K562 (cell line): Measurements from ENCODE around the gene RFPL2. TPM values are rescaled to one million over a fixed set of nuclear protein-coding genes. Genes with fewer than 3 reads are reported as not detected.

Source experiments
- ATAC-seq: fragments of 200-7000 bp; cut with Tn5 transposase; 3 replicates; pipeline ENCODE4 v1.9.1; 2020; ENCODE audit warnings: moderate library complexity
- BruUV-seq: library from RNA; stranded (reverse); fragments of 400-500 nt; replicated peaks from 2 replicates; lab custom pipeline; 2021; lab: Mats Ljungman, UMichigan
- CTCF ChIA-PET: fragments of 300-600 bp; formaldehyde crosslinking; extraction: SDS; loops from one replicate; lab custom pipeline; 2021; ENCODE audit warnings: low intra/inter-chr PET ratio; lab: Yijun Ruan, JAX
- POLR2A ChIA-PET: fragments of 300-600, 350-650 bp; sonication (Branson Sonifier 250); formaldehyde crosslinking; extraction: SDS; loops from one replicate; lab custom pipeline; 2021; ENCODE audit warnings: antibody characterized with exemption, inconsistent platforms; lab: Yijun Ruan, JAX
- DNase-seq, 4 experiments: peaks; one replicate each; pipeline versions ENCODE4 v3.0.0 to v3.0.0-alpha.2; 2011 to 2018; ENCODE audit warnings: low spot score in 3 of 4, mixed read lengths in 3 of 4; ENCODE audit errors: extremely low read depth in 1 of 4
- FAIRE-seq: peaks from 2 replicates; lab custom pipeline; 2011; peaks lifted over from hg19 to GRCh38; lab: Jason Lieb, UNC
- H2AFZ ChIP-seq: 2 replicates; pipeline ENCODE4 v1.6.0; 2011; ENCODE audit warnings: low read depth, low read length, control low read depth, inconsistent platforms
- H3K27ac ChIP-seq: fragments of 200-600 bp; 3 replicates; pipeline ENCODE4 v1.8.0; 2011; ENCODE audit warnings: low read depth, mild to moderate bottlenecking, control low read depth, inconsistent platforms, low read length, moderate library complexity, mixed read lengths; ENCODE audit errors: extremely low read depth
- H3K27me3 ChIP-seq, 2 experiments: fragments of 300-600 bp in 1 of 2; 2 replicates in 1 of 2; 3 replicates in 1 of 2; pipeline versions ENCODE4 v1.6.0 to v1.8.0; 2011; ENCODE audit warnings: inconsistent platforms in 2 of 2, low read length in 2 of 2, mild to moderate bottlenecking in 1 of 2, mixed read lengths in 1 of 2, moderate library complexity in 1 of 2; ENCODE audit not compliant: control insufficient read depth in 2 of 2, insufficient read depth in 2 of 2
- H3K36me3 ChIP-seq: fragments of 300-600 bp; 3 replicates; pipeline ENCODE4 v1.8.0; 2011; ENCODE audit warnings: mild to moderate bottlenecking, low read length, inconsistent platforms; ENCODE audit not compliant: control insufficient read depth, insufficient read depth
- H3K4me1 ChIP-seq, 2 experiments: fragments of 200-600 bp in 1 of 2; replicated peaks in 1 of 2; 2 replicates in 1 of 2; 3 replicates in 1 of 2; pipeline versions ENCODE4 v1.5.1 to v1.8.0; 2011; ENCODE audit warnings: inconsistent platforms in 2 of 2, low read length in 2 of 2, mild to moderate bottlenecking in 1 of 2, mixed read lengths in 1 of 2, moderate library complexity in 1 of 2; ENCODE audit not compliant: control insufficient read depth in 2 of 2, insufficient read depth in 2 of 2
- H3K4me2 ChIP-seq: 2 replicates; pipeline ENCODE4 v1.6.1; 2011; ENCODE audit warnings: low read length, control low read depth, inconsistent platforms, mixed read lengths; ENCODE audit not compliant: insufficient read depth
- H3K4me3 ChIP-seq: fragments of 200-600 bp; sonication (generic), shearing (Covaris generic); 2 replicates; pipeline ENCODE4 v1.5.1; 2016; ENCODE audit warnings: control low read depth, inconsistent platforms
- H3K79me2 ChIP-seq: fragments of 200-600 bp; 3 replicates; pipeline ENCODE4 v1.8.0; 2011; ENCODE audit warnings: low read length, inconsistent platforms; ENCODE audit not compliant: control insufficient read depth, insufficient read depth
- H3K9ac ChIP-seq, 2 experiments: 2 replicates each; pipeline versions ENCODE4 v1.6.0 to v1.6.1; 2011; ENCODE audit warnings: low read depth in 2 of 2, low read length in 2 of 2, control low read depth in 1 of 2, inconsistent platforms in 1 of 2, mild to moderate bottlenecking in 1 of 2, mixed read lengths in 1 of 2; ENCODE audit not compliant: insufficient read depth in 1 of 2
- H3K9me1 ChIP-seq: one replicate; pipeline ENCODE4 v1.6.0; 2011; ENCODE audit warnings: inconsistent platforms, mild to moderate bottlenecking, low read length, moderate library complexity; ENCODE audit not compliant: control insufficient read depth, insufficient read depth
- H3K9me3 ChIP-seq: replicated peaks from 2 replicates; pipeline ENCODE4 v1.5.1; 2011; ENCODE audit warnings: low read depth, low read length, inconsistent platforms; ENCODE audit not compliant: control insufficient read depth, insufficient read depth
- H4K20me1 ChIP-seq: replicated peaks from 2 replicates; pipeline ENCODE4 v1.6.1; 2011; ENCODE audit warnings: low read length, inconsistent platforms, mixed read lengths; ENCODE audit not compliant: control insufficient read depth, insufficient read depth
- CUX1 ChIP-seq: fragments of 200-800 bp; sonication (Bioruptor generic); IDR thresholded peaks from 2 replicates; pipeline ENCODE4 v1.6.1; 2016; ENCODE audit warnings: missing genetic modification characterization, missing compliant biosample characterization
- POLR2A ChIP-seq: fragments of 450-650 bp; conservative IDR thresholded peaks from 2 replicates; pipeline ENCODE4 v1.6.1; 2016
- TARDBP ChIP-seq: fragments of 450-650 bp; IDR thresholded peaks from 2 replicates; pipeline ENCODE4 v1.6.1; 2016
- WGBS: fragments of 100-300 bp; shearing (Covaris generic); methylation state at CpG from one replicate; pipeline ENCODE4 v1.1.6; 2016; ENCODE audit warnings: low coverage, mixed read lengths; ENCODE audit not compliant: insufficient coverage; ENCODE audit errors: missing lambda C conversion rate; 5-methylcytosine and 5-hydroxymethylcytosine counted together
- in situ Hi-C: fragments of 300-500 bp; cut with MboI; formaldehyde crosslinking; loops from 4 replicates; pipeline ENCODE4 v1.15.0; 2018; ENCODE audit warnings: inconsistent platforms, mixed read lengths
- intact Hi-C: fragments of 100-400 bp; cut with micrococcal nuclease; formaldehyde crosslinking; loops from 2 replicates; pipeline ENCODE4 v1.14.2; 2022
- polyA plus RNA-seq, 8 experiments: library from polyadenylated mRNA; depleted of rRNA in 4 of 8; stranded (reverse) in 5 of 8; unstranded in 3 of 8; fragments of >200 nt; fragmentation: Nextera tagmentation in 2 of 8; fragmentation: Illumina TruSeq in 1 of 8; extraction: Ambion mirVana in 2 of 8; extraction: Trizol in 1 of 8; gene quantifications; 2 replicates each; pipeline versions ENCODE4 v1.2.1 to v1.2.3, GENCODE V29; 2011 to 2014; ENCODE audit warnings: inconsistent platforms in 1 of 8, missing spikeins in 1 of 8
- total RNA-seq, 7 experiments: library from RNA; depleted of rRNA in 6 of 7; stranded (reverse); fragments of >200 nt in 6 of 7; fragmentation: Illumina TruSeq in 2 of 7; extraction: Trizol in 2 of 7; gene quantifications; 2 replicates each; pipeline versions ENCODE4 v1.2.1 to v1.2.3, GENCODE V29; 2011 to 2021; ENCODE audit warnings: low replicate concordance in 1 of 7

Gene RFPL2
- total and polyA plus RNA-seq, 9 of the 15 experiments (the other 6 are each of a cell fraction or from before 2014, with no cell fraction given), result not detected

- FAIRE-seq, result no peak
- BruUV-seq, result no TSS peak
- Histone ChIP-seq H3K79me2 (no peaks in the 10 kb centered on the region), H3K4me3 (no peak overlapping the region), H3K36me3 (no peaks in the 10 kb centered on the region), H2AFZ (no peak overlapping the region), H3K9me3 (no peaks in the 10 kb centered on the region), H3K9ac (no peak overlapping the region), H3K4me2 (no peak overlapping the region), H3K9me1 (no peaks in the 10 kb centered on the region), H3K27me3 (no peaks in the 10 kb centered on the region), H4K20me1 (no peaks in the 10 kb centered on the region), H3K4me1 (no peaks in the 10 kb centered on the region), H3K27ac (no peak overlapping the region)
- intact Hi-C loops, result no loop called here
- TF ChIP-seq POLR2A (no peak), TARDBP (no peak), CUX1 (CRISPR knock-in tag) (no peak)
- 1% methylated on average over 6 of the region's 7 CpGs for WGBS
- ChIA-PET POLR2A (no interaction called here), CTCF (no interaction called here)
- no peak for DNase-seq
- ATAC-seq, result no peak
- in situ Hi-C loops, result no loop called here
Observed at GRCh38 chr22:32226326-32227104, 21.6 kb upstream of the RFPL2 start.
